ENCODE measurements around the gene HYAL4.

DNA sequence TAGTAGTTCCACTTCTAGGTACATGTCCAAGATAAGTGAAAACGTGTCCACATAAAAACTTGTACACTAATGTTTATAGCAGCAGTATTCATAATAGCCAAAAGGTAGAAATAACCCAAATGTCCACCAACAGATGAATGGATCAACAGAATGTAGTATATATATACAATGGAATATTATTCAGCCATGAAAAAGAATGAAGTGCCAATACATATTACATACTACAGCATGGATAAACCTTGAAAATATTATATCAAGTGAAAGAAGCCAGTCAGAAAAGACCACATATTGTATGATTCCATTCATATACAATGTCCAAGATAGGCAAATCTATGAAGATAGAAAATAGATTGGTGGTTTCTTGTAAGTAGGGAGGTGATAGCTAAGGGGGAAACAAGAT lies 48.4 kb upstream of the HYAL4 start:
- TF ChIP-seq CTCF (IDR thresholded peaks at IDR 0.05) (no peak), POLR2A (IDR thresholded peaks at IDR 0.05) (no peak)
